Measurements from ENCODE around the gene KIAA0513. TPM values are rescaled to one million over a fixed set of nuclear protein-coding genes. Genes with fewer than 3 reads are reported as not detected.

The KIAA0513 gene, protein sequence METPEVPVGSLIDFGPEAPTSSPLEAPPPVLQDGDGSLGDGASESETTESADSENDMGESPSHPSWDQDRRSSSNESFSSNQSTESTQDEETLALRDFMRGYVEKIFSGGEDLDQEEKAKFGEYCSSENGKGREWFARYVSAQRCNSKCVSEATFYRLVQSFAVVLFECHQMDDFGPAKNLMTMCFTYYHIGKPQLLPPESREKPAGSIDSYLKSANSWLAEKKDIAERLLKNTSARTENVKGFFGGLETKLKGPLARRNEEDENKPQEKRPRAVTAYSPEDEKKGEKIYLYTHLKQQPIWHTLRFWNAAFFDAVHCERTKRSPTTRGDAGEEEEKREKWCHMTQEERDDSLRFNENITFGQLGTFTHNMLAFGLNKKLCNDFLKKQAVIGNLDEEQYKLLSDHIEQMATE
- 2.2 to 3.0 TPM (median 2.8 TPM) in 5 replicates for total RNA-seq (2022; extraction: Qiagen RNA extraction)

DNA sequence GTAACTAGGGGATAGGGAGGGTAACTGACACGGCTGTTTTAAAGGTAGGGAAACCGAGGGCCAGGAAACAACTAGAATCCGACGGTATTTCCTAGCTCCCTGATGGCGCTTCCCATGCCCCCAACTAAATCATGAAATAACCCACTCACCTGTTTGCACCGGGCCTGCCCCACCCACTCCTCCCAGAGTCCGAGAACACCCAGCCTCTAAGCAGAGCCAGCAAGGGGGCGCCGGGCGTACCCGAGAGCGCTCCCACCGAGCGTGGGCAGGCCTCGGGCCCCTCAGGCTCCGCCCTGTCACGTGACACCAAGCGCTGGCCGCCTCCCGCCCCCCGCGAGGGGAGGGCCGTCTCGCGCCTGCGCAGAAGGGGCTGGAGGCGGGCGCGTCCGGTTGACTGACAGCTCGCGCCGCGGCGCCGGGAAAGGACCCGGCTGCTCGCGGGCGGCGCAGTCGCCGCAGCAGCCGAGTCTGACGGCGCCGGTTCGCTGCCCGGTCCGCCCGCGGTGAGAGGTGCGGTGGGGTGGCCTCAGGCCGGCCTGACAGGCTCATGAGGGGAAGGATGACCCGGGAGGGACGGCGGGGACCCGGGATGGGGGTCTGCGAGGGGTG, at the start of gene KIAA0513:
Gene KIAA0513, plus strand, starts transcription at position 447 of the 609 bp plus-strand sequence. CDS start 39,277 bp downstream, outside the sequence.

DNA sequence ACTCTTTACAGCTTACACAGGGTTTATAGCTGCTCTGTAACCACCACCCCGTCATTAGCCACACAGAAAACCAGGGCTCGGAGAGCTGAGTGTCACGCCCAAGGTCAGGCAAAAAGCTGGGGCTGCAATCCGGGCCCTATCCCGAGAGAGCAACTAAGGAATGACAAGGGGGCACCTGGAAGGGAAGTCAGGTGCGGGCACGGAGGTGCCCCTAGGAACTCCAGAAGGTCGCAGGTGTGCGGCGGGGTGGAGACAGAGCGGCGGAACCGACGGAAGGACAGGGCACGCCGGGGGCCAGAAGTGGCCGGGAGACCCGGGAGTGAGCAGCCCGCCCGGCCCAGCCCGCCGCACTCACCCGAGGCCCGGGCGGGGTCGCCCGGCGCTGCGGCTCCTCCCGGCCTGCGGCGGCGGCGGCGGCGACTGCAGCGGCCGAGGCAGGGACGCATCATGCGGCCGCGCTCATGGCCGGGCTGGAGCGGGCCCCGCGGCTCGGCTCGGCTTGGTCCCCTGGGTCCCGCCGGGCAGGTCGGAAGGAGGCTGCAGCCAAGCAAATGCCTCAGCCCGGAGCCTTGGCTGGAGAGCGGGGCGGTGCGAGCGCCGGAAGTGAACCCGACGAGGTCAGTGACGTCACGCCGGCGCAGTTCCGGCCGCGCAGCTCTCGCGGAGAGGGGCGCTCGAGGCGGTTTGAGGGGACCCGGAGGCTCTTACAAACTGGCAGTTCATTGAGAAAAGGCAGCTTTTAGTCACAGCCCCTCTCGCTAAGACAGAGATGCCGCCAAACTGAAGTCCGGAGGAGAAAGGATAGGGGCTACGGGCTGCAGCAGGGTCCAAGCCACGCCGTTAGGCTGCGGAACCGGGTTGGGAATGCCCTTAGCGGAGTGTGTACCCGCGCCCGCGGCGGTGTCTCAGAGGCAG, 16.4 kb upstream of the KIAA0513 start, which contains the start of gene ZDHHC7:
Gene ZDHHC7, minus strand, starts transcription at position 605 of the 915 bp plus-strand sequence. CDS start 20,917 bp downstream, outside the sequence.

DNA sequence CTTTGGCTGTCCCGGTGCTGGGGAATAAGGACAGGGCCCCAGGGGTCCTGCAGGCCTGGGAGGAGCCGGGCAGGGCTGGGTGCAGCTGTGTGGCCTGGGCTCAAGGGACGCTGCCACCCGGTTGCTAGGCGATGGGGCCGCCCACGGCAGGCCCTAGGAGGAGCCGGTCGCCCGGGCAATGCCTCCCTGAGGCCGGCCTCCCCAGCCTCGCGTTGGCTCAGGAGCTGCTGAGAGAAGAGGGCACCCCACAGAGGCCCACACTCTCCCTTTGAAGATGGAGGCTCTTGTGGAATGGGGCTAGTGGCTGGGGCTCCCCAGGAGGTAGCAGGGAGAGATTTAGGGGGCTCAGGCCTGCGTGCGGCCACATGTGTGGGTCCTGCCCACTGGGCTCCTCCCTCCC, 84.8 kb downstream of the KIAA0513 start, which contains the start of gene CIBAR2:
Gene CIBAR2, minus strand, starts transcription at position 109 of the 400 bp plus-strand sequence. CDS start 120 bp downstream, outside the sequence.

Other genes starting within 250 kb of the KIAA0513 start
- gene CRISPLD2, start 207.8 kb upstream of the KIAA0513 start, total RNA-seq (2022; extraction: Qiagen RNA extraction): 3.6 to 4.7 TPM (median 4.1 TPM) in 5 replicates
- gene ZDHHC7, start 16.3 kb upstream of the KIAA0513 start, total RNA-seq (2022; extraction: Qiagen RNA extraction): 63.9 to 87.4 TPM (median 83.5 TPM) in 5 replicates
- 0.08 TPM in 1 of 5 replicates, not detected in the others for gene CIBAR2, start 84.7 kb downstream of the KIAA0513 start, total RNA-seq (2022; extraction: Qiagen RNA extraction)